SIG-M5 (cell line): Measurements from ENCODE around the gene PDE8A.
"Not testable (repeated sequence)": the region's sequence is repeated elsewhere in the genome, so short reads cannot be mapped to it uniquely, and the experiment has no call there.

Experiments
- DNase-seq: peaks from one replicate; lab custom pipeline; 2025; lab: John Stamatoyannopoulos, UW

The PDE8A gene

DNA sequence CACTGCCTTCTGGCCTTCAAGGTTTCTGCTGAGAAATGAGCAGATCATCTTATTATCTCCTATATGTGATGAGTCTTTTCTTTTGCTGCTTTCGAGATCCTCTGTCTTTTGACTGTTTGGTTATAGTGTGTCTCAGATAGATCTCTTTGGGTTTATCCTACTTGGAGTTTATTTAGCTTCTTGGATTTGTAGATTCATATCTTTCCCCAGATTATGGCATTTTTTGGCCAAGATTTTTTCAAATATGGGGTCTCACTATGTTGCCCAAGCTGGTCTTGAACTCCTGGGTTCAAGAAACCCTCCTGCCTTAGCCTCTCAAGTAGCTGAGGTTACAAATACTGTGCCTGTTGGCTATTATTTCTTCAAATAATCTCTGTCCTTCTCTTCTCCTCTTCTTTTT lies 150.3 kb downstream of the PDE8A start:
- no peak for DNase-seq

DNA sequence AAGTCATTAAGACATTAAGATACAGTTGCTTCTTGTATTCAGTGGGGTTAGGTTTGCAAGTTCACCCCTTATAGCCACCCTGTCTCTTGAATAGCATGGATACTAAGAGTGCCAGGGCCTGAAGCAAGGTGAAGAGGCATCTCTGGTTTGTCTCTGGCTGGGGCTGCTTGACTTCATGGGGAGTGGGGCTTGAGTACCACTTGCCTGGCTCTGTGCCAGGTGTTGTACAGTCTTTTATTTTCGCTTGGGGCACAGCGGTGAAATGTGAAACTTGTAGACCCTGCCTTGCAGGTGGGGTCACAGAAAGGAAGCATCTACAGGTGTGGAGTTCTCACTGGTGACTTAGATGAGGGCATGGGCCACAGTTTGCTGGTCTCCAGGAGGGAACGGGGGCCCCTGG lies 152.1 kb downstream of the PDE8A start:
- DNase-seq: no peak

DNA sequence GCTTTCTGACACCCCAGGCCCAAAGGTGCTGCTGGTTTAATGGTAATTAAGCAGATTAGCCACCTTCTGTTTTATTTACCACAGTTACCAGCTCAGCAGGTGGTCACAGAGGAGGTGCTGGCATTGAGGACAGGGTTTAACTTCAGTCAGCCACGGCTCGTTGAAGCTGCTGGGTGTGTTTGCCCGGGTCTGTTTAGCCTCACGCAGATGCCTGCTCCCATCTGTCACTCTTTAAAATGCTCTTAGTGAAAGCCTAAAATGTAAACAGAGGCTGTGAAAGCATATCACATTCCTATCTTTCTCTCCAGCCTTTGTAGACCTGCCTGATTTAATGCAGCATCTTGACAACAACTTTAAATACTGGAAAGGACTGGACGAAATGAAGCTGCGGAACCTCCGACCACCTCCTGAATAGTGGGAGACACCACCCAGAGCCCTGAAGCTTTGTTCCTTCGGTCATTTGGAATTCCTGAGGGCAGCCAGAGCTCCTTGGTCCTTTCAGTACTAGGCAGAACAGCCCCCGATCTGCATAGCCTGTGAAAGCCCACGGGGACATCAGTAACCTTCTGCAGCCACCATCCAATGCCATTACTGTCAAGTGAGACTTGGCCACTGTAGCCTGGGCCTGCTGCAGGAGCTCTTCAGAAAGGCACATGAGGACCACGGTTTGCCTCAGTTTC lies 156.0 kb downstream of the PDE8A start:
- DNase-seq: no peak

DNA sequence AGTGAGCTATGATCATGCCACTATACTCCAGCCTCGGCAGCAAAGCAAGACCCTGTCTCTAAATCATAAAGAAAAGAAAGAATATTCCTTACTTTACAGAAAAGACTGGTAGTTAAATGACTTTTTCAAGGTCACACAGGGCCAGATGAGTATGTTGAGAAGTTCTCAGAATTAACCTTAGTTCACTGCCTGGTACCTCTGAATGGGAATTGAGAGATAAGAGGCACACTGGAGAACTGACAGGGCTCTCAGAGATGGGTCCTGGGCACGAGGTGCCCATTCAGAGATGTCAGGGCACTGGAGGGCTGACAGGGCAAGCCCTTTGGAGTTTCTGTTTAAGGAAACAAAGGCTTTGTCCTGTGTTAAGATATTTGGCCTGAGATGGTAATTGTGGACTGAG lies 157.7 kb downstream of the PDE8A start:
- DNase-seq: no peak

DNA sequence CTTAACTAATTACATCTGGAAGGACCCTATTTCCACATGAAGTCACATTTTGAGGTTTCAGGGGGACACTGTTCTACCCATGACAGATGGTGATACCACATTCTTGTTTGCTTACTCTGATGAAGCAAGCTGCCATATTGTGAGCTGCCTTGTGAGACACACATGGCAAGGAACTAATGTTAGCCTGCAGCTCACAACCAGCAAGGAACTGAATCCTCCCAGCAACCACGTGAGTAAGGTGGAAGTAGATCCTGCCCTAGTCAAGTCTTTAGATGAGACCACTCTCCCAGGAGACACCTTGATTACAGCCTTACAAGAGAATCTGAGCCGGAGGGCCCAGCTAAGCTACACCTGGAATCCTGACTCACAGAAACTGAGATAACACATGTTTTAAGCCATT lies 160.1 kb downstream of the PDE8A start:
- no peak for DNase-seq

DNA sequence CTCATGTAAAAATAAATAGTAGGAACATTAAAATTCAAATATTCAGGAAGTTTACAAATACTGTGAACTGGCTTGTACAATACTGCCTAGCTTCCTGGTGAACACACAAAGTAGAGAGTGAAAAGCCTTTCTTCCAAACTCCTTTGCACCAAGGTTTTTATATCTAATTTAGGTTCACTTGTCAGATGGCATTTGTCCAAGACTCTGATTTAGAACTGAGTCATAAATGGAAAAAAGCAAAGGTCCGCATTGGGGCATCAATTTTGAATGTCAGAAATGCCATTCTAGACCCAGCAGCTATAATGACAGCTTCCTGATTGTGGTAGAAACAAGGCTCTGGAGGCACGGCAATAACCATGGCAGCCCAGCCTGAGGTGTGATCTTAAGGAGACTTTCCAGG lies 160.7 kb downstream of the PDE8A start:
- DNase-seq: no peak

DNA sequence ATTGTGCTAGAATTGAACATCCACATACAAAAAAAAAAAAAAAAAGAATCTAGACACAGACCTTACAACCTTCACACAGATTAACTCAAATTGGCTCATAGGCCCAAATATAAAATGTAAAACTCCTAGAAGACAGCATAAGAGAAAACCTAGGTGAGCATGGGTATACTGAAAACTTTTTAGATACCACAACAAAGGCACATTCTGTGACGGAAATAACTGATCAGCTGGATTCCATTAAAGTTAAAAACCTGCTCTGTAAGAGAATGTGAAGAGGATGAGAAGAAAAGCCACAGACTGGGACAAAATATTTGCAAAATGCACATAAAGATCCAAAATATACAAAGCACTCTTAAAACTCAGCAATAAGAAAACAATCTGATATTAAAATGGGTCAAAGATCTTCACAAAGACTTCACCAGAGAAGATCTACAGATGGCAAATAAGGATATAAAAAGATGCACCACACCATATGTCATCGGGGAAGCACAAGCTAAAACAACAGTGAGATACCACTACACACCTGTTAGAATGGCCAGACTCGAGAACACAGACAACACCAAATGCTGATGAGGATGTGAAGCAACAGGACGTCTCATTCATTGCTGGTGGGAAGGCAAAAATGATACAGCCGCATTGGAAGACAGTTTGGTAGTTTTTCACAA lies 167.9 kb downstream of the PDE8A start:
- DNase-seq: no peak

DNA sequence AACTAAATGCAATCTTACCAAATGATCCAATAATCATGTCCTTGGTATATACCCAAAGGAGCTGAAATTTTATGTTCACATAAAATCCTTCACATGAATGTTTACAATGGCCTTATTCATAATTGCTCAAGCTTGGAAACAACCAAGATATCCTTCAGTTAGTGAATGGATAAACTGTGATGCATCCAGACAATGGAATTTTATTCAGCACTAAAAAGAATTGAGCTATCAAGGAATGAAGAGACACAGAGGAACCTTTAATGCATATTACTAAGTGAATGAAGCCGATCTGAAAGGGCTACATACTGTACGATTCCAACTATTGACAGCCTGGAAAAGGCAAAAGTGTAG lies 168.4 kb downstream of the PDE8A start:
- no peak for DNase-seq

DNA sequence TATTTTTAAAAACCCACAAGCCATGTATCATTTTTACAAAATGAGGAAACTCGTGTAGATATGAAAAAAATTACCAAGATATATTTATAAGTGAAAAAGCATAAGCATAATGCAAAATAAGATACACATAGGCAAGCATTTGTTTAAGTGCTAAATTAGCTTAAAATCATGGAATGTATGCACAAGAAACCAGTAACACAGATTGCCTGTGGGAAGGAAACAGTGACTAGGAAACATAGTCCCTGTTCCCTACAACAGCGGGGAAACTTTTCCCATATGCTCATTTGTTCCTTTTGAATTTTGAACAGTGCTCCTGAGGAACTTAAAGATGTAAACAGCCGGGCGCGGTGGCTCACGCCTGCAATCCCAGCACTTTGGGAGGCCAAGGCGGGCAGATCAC lies 169.5 kb downstream of the PDE8A start:
- DNase-seq: no peak

DNA sequence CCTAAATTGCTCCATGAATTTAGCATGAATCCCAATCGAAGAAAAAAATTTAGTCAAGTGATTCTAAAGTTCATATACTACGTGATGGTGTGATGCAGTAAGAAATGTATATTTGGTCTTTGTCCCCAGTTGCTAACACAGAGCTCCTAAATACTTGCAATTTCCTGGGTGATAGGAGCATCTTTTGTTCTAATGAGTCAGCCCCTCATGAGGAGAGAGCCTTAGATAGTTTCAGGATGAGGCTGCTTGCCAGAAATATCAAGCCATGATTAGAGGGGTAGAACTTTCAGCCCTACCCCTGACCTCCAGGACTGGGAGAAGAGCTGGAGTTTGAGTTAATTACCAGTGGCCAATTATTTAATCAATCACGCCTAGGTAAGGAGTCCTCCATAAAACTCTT lies 170.2 kb downstream of the PDE8A start:
- DNase-seq: no peak

DNA sequence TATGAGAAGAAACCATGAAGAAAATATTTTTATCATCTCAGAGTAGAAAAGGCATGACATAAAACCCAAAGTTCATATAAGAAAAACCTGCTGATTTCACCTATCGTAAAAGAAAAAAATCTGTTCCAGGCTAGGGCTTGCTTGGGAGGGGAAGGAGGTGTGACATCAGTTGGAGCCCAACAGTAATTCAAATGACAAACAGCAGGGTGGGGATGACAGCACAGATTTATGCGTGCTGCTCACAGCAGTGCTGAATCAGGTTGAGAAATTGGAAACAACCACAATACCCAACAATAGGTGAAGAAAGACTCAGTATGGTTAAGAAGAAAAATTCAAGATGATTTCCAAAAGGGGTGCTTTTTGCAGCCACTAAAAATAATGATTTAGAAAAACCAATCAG lies 172.4 kb downstream of the PDE8A start:
- DNase-seq: no peak

DNA sequence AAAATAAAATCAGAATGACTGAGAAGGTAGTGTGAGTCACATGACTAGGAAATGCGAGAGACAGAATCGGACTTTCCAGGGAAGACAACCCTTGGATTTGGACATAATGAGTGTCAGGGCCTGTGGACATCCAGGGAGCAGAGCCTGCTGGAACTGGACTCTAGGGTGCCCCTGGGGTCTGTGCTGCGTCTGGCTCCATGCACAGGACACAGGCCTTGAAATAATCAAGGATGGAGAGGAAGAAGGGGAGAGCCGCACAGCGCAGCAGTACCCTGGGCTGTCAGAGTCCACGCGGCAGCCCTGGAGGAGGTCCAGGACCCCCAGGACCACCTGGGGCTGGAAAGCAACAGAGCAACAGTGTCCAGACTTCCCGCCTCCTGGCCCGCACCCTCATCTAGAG lies 173.7 kb downstream of the PDE8A start:
- no peak for DNase-seq

DNA sequence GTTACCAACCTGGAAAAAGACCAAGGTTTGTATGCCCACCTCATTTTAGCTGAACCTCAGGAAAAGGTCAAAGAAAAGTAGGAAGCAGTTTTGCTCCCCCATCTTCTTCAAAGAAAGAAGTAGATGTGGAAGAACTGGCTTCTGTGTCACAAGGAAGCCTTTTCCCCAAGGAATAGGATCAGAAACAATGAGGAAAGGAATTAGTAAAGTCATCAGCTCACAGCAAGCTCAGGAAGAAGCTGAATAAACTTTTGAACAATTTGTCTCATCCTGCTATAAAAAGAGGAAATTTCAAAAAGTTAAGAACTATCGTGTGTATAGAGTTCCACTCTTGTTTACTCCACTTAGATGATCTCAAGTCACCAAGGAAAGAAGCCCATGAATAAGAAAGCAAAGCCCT lies 174.2 kb downstream of the PDE8A start:
- DNase-seq: no peak

DNA sequence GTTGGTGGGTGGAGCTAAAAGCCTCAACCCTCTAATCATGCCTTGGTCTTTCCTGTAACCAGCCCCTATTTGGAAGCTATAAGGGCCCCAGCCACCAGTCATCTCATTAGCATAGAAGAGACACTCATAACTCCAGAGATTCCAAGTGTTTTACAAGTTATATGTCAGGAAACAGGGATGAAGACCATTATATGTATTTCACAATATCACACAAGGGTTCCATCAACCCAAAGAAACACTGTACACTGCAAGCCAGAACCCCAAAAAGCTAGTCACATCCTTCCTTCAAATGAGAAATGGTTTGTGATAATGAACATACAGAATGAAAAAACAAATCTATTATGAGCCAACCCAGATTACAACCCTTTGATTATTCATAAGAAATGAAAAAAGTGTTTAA lies 175.7 kb downstream of the PDE8A start:
- DNase-seq: no peak

DNA sequence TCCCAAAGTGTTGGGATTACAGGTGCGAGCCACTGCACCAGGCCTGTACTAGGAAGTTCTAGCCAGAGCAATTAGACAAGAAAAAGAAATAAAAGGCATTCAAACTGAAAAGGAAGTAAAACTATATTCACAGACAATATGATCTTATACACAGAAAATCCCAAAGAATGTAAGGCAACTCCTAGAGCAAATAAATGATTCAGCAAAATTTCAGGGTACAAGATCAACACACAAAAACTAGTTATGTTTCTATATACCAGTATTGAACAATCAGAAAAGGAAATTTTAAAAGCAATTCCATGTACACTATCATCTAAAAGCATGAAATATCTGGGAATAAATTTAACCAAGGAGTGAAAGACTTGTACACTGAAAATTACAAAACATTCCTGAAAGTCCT lies 180.6 kb downstream of the PDE8A start:
- DNase-seq: no peak

DNA sequence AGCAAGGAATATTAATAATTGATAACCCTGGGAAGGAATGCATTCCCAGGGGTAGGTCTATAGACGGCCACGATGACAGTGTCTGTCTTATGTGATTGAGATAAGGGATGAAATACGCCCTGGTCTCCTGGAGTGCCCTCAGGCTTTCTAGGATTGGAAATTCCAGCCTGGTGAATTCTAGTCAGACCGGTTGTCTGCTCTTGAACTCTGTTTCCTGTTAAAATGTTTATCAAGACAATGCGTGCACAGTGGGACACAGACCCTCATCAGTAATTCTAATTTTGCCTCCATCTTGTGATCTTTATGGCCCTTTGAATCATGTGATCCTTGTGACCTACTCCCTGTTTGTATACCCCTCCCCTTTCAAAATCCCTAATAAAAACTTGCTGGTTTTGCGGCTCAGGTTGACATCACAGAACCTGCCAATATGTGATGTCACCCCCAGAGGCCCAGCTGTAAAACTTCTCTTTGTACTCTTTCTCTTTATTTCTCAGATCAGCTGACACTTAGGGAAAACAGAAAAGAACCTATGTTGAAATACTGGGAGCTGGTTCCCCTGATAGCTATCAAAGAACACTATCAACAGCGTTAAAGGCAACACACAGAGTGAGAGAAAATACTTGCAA lies 183.3 kb downstream of the PDE8A start:
- no peak for DNase-seq

DNA sequence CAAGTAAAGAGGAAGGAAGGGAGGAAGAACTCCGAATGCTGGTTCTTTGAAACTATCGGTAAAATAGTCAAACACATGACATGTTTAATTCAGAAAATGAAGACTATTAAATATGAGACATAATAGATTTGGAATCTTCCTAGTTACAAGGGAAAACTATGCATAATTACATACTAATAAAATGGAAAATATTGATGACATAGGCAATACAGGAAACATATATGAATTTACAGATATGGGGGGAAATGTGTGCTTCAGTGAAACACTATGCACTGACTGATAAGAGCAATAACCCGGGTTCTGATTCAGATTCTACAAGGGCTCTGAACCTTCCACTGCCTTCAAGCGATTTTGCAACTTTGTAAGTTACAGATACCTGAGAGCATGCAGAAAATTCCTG lies 185.9 kb downstream of the PDE8A start:
- no peak for DNase-seq

DNA sequence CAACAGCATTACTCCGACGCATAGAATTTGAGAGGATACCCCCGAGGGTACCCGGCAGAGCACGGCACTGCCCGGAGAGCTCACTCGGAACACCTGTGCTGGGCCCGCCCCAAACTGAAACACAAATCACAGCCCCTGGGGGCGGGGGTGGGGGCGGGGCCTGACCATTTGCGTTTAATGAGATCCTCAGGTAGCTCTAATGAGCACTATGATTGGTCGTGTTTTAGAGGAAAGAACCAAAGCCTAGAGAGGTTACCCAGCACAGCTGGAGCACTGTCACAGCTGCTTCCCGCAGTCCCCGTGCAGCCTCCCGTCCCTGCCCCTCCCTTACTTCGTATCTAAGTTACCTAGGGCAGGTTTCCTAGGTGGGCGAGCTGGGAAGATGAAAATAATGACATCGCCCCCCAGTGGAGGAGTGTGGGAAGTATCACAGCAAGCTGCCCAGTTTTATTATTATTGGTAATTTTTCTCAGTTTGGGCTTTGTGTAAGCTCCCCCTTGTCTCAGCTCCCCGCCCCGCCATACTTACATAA lies 187.1 kb downstream of the PDE8A start:
- DNase-seq: no peak

DNA sequence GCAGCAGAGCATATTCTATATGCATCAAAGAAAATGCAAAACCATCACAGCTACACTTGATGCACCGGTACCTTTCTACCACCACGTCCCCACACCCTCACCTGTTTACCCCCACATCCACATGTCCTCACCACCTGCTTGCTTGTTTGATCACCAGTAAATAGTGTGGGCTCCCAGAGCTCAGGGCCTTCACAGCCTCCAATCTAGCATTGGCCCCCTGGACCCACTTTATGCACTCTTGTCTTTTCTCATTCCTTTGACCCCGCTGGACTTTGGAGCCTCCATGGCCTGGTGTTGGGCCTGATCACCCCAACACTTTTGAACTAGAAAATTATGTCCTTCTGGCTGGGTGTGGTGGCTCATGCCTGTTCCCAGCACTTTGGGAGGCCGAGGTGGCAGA lies 190.1 kb downstream of the PDE8A start:
- DNase-seq: no peak

DNA sequence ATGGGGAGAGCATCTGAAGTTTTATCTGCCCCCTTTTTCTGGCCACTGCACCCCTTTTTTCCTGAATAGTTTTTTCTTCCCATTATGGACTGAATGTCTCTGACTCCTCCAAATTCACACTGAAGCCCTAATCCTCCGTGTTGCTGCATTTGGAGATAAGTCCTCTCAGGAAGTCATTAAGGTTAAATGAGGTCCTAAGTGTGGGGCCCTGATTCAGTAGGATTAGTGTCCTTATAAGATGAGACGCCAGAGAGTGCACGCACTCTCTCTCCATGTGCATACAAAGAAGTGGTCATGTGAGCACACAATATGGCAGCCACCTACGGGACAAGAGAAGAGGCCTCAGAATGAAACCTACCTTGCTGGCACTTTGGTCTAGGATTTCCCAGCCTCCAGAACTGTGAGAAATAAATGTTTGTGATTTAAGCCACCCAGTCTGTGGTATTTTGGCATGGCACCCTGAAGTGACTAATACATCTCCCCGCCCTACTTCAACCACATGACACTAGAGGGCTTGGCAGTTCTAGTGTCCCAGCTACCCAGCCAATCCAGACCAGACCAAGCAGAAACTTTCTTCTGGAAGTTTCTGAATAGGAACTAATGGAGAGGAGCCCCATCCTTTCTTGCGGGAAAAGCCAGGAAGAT lies 191.3 kb downstream of the PDE8A start:
- no peak for DNase-seq

DNA sequence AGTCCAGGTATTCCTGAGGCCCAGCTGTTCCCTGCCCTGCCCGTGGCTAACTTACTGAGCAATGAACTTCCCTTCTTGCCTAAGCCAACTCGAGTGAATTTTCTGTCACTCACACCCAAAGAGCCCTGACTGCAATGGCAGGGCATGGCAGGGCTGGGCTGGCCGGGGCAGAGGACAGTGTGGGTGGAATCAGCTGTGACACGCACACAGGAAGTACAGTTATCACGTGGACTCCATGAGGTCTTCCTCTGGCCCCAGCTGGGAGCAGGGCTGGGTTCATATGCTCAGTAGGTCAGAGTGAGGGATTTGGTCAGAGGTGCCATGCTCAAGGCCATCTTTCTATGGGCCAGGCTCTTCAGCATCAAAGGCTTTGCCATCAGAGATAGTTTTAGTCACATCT lies 192.0 kb downstream of the PDE8A start:
- not testable (repeated sequence) for DNase-seq

DNA sequence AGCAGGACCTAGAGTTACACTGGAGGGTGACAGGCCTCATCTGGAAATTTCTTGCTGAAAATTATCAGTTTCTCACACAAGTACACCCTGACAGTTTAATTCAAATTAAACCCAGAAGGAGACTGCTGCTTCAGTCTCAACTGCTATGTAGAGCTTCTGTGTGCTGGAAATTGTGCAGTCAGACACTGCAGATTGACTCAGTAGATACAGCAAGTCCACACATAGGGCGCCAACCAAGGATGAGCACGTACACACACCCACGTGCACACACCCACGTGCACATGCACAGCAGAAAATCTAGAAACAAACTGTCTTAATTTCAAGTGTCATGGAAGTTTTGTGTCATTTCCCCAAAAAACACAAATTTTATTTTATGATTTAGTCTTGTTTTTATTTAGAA lies 192.9 kb downstream of the PDE8A start:
- DNase-seq: no peak

DNA sequence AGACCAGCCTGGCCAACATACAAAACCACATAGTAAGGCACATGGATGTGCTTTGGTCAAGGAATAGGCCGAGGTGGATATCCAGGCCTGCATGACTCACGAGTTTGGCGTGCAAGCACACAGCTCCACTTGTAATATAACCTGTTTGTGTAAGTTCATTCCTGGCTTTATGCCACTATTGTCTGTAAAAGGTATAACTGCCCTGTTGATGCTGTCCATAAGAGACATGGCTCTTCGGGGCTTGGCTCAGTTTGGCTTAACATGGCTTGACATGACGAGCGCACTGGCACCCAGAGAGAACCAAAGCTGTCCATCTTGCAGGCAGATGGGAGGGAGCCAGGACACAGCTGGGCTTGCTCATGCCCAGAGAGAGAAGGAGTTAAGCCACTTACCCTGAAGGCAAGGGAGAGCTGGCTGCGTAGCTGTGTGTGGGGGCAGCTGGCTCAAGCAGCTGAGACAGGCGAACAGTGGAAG lies 195.4 kb downstream of the PDE8A start:
- DNase-seq: not testable (repeated sequence)
